ENCODE results near the gene DGCR6L.
"Not testable (repeated sequence)": the region's sequence is repeated elsewhere in the genome, so short reads cannot be mapped to it uniquely, and the experiment has no call there.

The DGCR6L gene

DNA sequence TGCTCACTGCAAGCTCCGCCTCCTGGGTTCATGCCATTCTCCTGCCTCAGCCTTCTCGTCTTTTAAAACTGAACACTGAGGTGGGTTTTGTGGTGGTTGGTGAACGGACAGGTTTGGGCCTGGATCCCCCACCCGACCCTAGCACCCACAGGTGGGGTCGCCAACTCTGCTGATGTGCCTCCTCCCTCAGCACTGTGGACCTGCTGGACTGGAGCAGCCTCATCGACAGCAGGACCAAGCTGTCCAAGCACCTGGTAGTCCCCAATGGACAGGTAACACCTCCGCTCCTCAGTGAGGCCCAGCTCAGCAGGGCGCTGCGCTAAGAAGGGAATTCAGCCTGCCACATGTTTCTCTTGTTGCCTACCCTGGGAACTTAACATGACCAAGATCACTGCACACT lies 15.2 kb downstream of the DGCR6L start:
- TF ChIP-seq, protein P1, sequence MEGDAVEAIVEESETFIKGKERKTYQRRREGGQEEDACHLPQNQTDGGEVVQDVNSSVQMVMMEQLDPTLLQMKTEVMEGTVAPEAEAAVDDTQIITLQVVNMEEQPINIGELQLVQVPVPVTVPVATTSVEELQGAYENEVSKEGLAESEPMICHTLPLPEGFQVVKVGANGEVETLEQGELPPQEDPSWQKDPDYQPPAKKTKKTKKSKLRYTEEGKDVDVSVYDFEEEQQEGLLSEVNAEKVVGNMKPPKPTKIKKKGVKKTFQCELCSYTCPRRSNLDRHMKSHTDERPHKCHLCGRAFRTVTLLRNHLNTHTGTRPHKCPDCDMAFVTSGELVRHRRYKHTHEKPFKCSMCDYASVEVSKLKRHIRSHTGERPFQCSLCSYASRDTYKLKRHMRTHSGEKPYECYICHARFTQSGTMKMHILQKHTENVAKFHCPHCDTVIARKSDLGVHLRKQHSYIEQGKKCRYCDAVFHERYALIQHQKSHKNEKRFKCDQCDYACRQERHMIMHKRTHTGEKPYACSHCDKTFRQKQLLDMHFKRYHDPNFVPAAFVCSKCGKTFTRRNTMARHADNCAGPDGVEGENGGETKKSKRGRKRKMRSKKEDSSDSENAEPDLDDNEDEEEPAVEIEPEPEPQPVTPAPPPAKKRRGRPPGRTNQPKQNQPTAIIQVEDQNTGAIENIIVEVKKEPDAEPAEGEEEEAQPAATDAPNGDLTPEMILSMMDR (IDR thresholded peaks at IDR 0.05; ENCODE audit: low read depth, low read length, missing control alignments): no peak
- DNase-seq (ENCODE audit: low read depth): no peak

DNA sequence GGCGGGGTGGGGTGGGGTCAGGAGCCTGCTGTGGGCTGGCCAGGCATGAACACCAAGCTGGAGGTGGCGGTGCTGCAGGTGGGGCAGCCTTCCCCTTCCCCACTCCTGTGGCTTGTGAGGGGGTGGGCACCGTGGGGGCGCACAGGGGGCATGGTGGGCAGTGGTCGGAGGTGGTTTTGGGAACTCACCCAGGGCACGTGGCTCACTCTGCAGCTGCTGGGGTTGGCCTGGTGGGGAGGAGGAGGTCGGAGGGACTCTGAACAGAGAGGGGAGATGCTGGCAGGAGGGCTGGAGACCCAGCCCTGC lies 16.7 kb downstream of the DGCR6L start:
- DNase-seq (ENCODE audit: low read depth); H3K4me3 ChIP-seq (ENCODE audit: low read depth, low read length): not testable (repeated sequence)

More for the DNA sequence above, 15.2 kb downstream of the DGCR6L start:
- H3K4me3 ChIP-seq (ENCODE audit: low read depth, low read length): no peak overlapping the region

DNA sequence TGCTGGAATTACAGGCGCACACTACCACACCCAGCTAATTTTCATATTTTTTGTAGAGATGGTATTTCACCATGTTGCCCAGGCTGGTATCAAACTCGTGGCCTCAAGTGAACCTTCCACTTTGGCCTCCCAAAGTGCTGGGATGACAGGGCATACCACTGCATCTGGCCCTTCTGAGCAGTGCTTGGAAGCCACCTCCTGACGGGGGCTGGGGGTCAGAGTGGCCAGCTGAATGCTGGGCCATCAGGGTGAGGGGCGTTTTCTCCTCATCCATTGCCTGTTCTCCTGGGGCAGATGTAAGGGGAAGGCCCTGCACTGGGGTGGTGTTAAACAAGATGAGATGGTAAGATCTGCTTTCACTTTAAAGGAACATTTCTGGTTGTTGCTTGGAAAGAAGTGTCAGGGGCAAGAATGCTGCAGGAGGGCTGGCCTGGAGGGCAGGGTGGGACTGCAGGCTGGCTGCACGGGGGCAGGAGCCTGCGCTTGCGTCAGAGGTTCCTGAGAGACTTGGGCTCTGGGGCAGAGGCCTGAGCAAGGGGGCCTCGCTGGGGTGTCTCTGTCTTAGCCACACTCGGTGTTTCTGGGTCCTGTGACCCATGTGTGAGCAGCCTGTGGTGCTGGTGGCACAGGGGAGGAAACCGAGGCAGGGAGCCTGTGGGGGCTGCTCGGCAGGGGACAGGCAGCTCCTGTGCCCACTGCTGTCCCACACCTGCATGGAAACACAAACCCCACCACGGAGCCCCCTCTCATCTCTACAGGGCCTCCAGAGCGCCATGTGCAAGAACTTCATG lies 17.2 kb downstream of the DGCR6L start:
- TF ChIP-seq, protein P1 (IDR thresholded peaks at IDR 0.05; ENCODE audit: low read depth, low read length, missing control alignments): no peak

DNA sequence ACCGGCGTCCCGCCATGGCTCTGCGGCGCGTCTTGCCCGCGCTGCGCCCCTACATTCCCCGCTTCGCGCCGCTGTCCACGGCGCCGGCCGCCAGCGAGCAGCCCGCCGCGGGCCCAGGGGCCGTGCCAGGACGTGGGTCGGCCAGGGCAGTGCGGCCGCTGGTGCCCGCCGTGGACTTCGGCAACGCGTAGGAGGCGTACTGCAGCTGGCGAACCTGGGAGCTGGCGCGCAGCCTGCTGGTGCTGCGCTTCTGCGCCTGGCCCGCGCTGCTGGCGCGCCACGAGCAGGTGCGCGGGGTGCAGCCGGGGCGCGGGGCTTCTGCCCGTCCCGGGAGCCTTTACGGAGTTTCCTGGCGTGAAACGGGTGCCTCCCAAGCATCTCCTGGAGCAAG lies 20.1 kb downstream of the DGCR6L start:
- DNase-seq (ENCODE audit: low read depth): no peak
- TF ChIP-seq, protein P1 (IDR thresholded peaks at IDR 0.05; ENCODE audit: low read depth, low read length, missing control alignments): no peak
- peak overlapping the region; percentile 47 for H3K4me3 ChIP-seq (ENCODE audit: low read depth, low read length)

More for the DNA sequence above, 17.2 kb downstream of the DGCR6L start:
- H3K4me3 ChIP-seq (ENCODE audit: low read depth, low read length): no peak overlapping the region
- DNase-seq (ENCODE audit: low read depth): no peak

DNA sequence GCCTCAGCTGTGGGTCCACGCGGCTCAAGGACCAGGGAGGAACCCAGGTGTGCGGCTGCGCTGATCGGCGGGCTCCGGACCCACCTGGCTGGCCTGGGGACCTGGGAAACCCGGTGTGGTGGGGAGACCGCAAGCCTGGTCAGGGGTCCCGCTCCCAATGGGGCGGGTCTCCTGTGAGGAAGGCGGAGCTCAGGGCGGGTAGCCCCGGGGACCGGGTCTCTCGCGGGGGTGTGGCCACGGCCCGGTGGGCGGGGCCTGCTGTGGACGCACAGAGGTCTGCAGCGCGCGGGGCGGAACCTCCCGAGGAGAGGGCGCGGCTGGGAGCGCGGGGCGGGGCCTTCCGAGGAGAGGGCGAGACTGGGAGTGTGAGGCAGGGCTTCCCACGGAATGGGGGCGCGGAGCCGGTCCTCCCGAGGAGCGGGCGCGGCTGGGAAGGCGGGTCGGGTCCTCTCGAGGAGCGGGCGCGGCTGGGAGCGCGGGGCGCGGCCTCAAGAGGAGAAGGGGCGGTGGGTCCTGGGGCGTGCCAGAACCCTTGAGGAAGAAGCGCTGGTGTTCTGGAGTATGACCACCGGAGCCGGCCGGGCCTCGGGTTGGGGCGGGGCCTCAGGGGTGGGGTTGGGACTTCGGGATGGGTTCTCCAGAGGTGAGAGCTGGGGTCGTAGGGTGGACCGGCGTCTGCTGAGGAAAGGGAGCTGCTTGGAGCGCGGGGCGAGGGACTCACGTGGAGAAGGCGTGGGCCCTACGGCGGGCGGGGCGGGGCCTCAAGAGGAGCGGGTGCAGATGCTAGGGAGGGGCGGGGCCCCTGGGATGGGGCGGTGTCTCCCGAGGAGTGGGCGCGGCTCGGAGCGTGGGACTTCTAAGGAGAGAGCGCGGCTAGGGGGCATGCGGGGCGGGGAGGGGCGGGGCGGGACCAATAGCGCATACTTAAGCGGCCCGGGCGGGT lies 20.8 kb downstream of the DGCR6L start:
- TF ChIP-seq, protein P1 (IDR thresholded peaks at IDR 0.05; ENCODE audit: low read depth, low read length, missing control alignments): no peak
- no peak for DNase-seq (ENCODE audit: low read depth)

DNA sequence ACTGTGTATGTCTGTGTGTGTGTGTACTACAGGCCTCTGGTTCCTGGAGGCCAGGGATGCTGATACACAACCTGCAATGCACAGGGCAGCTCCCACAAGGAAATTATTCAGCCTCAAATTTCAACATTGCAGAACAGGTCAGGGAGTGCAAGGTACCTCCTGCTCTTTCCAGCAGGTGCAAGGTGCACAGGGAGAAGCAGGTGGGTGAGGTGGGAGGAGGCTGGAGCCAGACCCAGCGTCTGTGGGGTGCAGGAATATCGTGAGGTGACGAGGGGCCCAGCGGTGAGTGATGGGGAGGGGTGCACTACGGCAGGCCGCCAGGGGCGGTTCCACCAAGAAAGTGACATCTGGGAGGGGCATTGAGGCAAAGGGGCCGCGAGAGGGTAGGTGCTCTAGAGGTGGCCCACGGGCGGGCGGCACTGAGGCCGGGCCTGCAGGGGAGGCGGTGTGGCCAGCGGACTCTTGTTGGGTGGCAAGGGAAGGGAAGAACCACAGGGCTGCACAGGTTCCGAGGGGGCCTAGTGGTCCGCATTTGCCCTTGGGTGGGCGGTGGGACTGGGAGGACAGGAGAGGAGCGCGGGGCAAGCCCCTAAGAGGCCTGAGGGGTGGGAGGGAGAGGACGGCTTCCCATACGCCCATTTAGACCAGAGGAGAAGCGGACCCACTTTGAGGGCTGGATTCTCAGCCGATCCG lies 21.6 kb downstream of the DGCR6L start:
- DNase-seq (ENCODE audit: low read depth): no peak
- TF ChIP-seq, protein P1 (IDR thresholded peaks at IDR 0.05; ENCODE audit: low read depth, low read length, missing control alignments): no peak
- no peak overlapping the region for H3K4me3 ChIP-seq (ENCODE audit: low read depth, low read length)

More for the DNA sequence above, 20.8 kb downstream of the DGCR6L start:
- H3K4me3 ChIP-seq (ENCODE audit: low read depth, low read length): peak overlapping the region; percentile 53
